GM18508 (cell line): Measurements from ENCODE around the gene ARHGAP24.

Experiments
- ATAC-seq: cut with Tn5 transposase; IDR thresholded peaks from one replicate; pipeline ENCODE4 v1.9.1; 2021; ENCODE audit warnings: moderate number of reproducible peaks; ENCODE audit not compliant: insufficient read depth, unreplicated experiment

The ARHGAP24 gene

DNA sequence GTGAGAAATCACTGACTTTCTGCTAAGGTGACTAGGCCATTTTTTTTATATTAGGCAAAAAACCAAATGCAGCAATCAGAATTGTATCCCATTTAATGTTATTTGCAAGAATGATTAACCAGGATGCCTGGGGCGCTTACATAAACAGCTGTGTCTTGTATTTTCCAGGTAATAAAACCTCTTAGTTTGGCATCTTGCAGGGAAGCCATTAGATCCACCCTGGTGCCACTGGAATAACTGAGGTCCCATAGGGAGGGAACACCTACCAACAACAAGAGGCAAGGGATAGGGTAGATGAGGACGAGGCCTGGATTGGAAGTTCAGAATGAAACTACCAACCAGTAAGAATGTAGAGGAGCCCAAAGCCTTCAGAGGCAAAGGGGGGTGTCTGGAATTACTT, 288.3 kb downstream of the ARHGAP24 start:
- no peak for ATAC-seq

DNA sequence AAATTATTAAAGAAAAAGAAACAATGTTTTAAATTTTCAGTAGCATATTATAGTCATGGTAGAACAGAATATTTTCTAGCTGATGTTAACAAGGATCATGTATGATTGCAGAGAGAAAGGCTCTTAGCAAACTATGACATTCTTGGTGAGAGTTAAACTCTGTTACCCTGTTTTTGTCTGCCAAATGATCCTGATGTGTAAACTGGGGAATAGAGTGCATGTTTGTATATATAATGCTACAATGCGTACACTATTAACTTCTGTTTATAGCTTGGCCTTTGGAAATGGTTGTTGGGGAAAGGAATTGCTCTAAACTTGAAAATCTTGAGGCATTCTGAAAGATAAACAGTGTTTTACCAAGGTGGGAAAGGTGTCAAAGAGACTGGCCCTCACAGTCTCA, 292.7 kb downstream of the ARHGAP24 start:
- ATAC-seq: no peak

DNA sequence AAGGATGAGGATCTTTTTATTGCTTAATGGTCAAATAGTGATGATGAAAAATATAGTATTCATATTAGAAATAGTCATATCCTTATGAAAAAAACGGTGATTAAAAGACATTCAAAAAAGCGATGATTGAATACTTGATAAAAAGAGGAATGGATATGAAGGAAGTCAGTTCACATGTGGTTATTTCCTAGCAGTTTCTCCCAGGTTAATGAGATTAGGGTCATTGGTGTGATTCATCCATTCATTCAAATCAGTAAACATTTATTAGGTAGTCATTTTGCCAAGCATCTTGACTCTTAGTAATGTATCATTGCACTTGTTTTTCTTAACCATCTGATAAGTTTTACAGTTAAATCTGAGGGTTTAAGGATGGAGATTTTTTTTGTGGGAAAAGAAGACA, 294.1 kb downstream of the ARHGAP24 start:
- ATAC-seq: no peak

DNA sequence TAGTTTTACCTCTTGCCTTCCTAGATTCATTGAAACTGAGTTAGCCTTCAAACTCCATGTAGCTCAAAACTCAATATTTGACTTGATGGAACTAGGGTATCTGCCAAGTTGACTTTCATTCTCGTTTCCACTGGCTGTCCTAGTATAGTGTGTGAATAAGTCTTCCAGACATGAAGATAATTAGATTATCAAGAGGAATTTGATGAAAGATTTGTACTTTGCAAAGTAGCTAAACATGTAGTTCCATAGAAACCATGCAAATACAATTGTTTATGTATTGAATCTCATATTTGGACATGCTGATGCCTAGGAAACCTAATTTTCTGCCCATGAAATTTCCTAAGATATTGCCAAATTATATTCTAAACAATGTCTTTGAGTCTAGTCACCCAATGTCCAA, 297.5 kb downstream of the ARHGAP24 start:
- ATAC-seq: no peak

DNA sequence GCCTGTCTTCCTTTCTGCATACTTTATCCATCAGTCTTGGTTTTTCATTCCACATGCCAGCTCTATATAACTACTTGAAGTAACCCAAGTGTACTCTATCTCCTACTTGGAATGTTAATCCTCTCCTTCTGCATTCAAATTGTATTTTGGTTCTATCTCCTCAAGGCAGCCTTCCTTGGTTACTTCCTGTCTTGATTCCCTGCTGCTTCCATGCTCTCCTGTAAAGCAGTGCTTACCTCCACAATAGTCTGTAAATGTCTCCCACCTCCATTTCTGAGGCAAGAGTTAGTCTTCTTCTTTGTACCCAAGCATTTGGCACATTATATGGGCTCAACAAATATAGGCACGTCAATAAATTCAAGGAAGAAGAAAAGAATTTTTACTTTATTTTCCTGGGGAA, 298.4 kb downstream of the ARHGAP24 start:
- no peak for ATAC-seq

DNA sequence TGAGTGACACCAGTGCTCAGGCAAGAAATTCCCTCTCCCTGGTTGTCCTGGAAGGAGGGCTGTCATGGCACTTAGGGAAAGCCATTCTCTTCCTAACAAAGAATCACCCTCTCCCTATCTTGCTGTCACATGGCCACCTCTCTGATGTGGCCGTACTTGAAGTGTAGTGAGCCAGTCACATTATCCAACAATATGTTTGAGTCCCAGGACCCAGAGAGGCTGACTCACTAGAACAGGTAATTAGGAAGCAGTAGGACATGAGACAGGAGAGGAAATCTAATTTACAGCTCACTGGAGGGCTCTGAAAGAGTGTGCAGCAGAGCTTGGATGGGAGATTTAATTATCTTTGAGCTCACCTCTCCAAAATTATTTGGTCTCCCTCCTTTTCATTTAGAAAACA, 299.1 kb downstream of the ARHGAP24 start:
- no peak for ATAC-seq

DNA sequence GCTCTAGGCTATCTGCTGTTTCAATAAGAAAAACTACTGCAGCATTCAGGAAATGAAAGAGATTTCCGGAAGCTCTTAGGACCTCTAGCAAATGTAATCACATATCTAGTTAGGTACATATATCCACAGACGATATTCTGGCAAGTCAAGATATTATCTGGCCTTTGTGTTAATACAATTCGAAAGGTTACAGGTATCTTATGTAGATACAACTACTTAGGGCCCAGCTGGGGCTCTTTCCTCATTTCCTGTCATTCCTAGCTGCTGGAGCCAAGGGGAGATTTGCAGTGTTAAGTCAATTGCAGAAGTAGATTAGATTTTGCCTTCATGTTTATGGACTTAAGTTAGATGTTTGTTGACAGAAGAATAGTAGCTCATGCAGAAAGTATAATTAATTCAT, 299.5 kb downstream of the ARHGAP24 start:
- ATAC-seq: no peak

DNA sequence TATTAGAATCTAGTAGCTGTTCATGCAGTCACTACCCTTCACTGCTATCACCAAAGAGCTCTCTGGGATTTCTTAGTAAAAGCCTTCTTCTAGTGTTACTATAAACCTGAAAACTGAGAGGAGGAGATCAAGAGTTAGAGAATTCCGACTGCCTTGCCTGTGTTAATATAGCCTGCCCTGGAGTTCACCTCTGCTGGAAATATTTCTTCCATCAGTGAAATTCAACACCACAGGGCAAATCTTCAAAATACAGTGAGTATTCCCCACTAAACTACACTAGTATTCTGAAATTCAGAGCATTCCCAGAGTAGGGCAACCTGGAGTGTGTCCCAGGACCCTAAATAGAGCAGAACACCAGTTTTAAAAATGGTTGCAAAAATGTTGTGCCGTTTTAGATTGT, 301.1 kb downstream of the ARHGAP24 start:
- no peak for ATAC-seq

DNA sequence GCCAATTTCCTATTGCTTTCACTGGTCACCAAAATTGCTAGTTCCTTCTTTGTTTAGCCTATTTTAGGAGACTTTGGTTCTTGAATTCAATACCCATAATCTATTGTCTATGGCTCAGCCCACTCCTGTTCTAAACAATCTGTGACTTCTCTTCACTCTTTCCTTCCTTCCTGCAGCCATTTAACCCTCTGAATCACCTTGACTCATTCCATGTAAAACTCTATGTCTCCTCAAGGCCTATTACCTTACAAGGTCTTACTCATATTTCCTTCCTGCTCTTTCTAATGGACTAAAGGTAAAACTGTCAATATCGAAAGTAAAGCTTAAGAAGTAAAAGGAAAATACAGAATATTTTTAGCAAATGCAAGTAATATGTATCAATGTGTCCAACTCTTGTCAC, 301.6 kb downstream of the ARHGAP24 start:
- ATAC-seq: peak; percentile 30

DNA sequence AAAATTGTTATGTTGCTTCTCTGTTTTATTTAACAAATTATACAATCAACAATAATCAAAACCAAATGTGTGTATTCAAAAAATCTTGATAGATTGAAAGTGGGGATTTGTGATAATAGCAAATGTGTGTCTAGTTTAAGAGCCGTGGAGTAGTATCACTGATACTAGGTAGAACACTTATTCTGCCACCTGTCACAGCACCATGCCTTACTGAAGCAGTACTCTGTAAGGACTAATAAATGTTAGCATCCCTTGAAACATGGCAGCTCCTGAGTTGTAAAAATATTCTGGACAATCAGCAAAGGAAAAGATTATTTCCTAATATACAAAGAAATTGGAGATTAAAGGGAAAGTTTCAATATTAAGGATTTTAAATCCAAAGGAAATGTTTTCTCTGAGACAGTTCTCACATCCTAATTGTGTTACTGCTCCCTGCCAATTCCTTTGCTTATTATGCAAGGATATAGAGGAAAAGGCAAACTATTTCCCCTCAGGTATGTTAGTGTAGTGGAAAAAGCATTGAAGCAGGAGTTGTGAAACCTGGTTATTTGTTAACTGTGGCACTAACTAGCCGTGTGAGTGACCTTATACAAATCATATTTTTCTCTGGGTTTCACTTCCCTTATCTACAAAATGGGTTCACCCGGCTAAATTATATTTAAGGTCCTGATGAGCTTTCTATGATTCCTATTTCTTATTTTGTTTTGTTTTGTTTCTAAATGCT, 303.1 kb downstream of the ARHGAP24 start:
- ATAC-seq: peak; percentile 58

DNA sequence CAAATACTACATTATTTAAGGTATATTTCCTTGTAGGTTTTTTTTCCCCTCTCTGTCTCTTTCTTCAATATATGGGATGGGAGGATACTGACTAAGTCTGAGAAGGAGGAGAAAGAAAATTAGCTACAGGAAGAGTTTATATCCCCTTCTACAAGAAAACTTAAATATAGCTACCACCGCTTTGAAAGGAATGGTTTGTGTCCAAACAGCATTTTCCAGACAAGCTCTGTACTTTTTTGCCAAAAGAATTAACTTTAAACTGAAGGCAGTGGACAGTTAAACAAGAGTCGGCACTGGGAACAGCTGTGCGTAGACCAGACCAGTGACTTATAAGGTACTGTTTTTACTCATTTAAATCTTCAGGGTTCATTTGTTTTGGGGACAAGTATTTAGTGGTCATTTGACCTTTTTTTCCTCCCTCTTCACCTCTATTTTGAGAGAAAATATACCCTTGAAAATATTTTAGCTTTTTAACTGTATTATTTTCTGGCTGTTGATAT, 303.7 kb downstream of the ARHGAP24 start:
- ATAC-seq: peak; percentile 76

DNA sequence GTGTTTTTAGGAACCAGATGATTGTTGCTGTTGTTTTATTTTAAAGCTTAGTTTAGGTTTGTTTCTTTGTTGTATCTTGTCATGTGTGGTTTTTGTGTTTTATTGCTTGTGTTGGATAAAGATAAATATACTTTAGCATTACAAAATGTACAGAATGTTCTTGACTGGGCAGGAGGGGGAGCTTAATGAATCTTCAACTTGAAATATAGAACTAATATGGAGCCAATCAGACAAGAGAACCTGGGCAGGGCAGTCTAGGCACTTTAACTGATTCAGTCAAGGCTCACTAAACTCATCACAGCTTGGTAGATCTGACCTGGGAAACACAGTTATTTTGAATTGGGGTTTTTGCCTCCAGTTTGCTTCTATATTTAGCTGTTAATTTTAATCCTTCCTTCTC, 304.2 kb downstream of the ARHGAP24 start:
- ATAC-seq: peak; percentile 10

DNA sequence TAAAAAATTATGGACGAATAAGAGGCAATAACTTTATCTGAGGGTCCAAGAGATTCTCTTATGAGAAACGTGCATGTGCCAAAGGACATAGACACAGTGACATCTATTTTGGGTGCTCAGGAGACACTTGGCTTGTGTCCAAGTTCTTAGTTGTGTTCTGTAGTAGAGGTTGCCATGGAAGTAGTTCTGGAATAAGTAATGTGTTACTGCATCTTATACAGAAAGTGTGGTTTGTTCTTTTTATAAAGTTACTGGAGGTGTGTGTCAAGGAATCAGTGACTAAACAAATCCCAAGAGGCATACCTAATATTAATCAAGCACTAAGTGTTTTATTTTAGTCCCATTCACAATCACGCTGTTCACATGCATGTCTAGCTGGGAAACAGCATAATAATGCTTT, 305.7 kb downstream of the ARHGAP24 start:
- ATAC-seq: peak; percentile 14

DNA sequence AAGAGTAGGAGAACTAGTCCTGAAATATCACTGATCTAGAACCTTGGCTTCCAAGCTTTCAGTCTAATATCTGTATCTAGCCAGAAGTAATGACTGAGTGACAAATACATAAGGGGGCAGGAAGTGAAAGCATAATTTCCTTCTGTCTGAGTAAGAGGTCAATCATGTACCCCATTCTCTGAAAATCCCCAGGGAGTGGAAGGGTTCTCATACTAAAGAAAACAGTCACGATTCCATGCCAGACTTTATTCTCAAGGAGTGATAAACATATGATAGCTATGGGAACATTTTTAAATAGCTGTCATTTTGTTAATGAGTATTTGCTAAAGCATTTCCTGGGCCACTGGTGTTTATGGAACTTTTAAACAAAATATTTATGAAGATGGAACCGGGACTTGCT, 308.5 kb downstream of the ARHGAP24 start:
- peak; percentile 23 for ATAC-seq

DNA sequence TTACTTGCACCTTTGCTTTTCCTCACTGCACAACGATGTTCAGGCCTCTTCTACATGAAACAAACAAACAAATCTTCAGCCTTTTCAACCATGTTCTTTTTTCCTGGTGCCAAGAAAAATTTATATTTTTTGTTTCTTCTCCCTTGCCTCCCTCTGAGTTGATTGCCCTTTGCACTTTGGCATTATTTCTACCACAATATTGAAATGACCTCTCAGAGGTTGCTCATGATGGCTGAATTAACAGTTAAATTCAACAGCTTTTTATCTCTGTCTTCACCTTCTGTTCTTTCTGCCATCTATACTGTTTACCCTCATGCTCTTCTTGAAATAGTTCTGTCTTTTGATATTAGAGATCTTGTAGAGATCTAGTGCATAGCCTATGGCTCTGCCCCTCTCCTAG, 308.9 kb downstream of the ARHGAP24 start:
- no peak for ATAC-seq

DNA sequence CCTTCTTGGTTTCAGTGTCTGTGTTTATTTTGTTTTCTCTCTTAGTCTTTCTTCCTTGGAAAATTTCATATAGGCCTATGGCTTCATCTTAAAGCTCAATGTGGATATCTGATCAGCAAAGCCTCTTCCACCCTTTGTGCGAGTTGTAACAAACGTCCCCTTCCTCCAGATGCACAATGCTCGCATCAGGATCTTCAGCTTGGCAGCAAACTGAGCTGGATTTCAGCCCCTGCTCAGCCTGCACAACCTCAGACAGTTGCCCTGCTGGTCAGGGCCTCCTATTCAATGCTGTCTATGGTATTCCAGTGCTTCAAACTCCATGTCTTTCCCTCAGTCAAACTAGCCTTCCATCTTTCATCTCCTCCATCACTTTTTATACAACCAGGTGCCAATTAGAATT, 309.4 kb downstream of the ARHGAP24 start:
- no peak for ATAC-seq

DNA sequence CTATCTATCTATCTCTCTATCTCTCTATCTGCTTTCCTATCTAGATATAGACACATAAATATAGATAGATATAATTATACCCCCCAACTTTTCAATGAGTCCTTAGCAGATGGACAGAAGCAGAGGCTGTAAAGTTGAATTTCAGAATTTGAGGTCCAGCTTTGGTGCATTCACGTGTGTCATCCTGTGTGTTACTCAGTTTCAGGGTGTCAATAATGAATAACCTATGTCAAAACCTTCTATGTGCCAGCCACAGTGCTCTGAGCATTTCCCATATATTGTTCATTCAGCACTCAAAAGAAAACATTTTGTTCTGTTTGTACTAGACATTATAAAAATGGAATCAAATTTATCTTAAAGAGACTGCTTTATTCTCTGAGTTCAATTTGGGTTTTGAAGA, 310.0 kb downstream of the ARHGAP24 start:
- ATAC-seq: peak; percentile 56

DNA sequence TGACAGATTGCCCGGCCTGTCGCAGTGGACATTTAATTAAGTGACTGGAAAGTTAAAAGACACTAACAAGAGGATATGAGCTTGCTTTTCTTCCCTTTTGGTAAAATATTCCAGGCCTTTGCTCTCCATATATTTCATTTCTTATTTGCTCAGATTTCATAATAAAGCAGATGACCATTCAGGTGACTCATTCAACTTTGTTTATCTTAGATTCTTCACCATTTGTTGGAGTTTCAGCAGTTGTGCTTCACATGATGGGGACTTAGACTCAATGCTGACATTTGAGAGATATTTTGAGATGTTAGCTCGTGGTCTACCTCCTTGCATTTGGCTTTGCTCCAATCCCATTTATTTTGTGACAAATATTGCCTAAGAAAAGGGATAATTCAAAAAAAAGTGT, 312.2 kb downstream of the ARHGAP24 start:
- no peak for ATAC-seq

DNA sequence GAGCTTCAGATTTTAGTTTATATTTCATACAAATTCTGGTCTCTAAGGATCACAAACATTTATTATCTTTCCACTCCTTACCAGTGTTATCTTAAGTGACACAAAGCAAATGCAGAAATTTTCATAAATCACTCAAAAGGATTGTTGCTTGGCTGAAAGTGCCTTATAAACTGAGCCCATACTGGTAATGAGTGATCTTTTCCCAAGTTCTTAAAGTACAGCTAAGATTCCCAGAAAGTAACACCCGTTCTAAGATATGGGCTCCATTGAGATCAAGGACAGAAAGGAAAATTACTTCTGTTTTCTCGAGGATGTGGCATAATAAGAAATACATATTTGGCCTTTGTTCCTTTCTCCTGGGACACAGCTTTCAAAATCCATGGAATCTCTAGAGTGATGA, 313.7 kb downstream of the ARHGAP24 start:
- ATAC-seq: no peak

DNA sequence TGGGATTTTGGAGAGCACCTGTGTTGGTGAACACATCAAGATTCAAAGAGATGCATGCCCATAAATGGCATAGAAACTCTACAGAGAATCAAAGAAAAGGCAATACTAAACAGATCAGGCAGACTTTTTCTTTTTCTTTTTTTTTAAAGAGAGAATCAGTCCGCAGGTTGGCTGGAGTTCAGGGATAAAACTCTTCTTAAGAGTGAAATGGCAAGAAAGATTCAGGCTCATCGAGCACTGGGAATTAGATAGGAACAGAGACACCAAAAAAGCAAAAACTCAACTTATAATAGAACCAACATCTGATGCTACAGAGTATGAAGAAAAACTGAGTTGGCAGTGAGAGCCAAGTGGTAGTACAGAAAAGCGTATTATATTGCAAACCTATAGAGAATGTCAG, 314.3 kb downstream of the ARHGAP24 start:
- ATAC-seq: no peak

DNA sequence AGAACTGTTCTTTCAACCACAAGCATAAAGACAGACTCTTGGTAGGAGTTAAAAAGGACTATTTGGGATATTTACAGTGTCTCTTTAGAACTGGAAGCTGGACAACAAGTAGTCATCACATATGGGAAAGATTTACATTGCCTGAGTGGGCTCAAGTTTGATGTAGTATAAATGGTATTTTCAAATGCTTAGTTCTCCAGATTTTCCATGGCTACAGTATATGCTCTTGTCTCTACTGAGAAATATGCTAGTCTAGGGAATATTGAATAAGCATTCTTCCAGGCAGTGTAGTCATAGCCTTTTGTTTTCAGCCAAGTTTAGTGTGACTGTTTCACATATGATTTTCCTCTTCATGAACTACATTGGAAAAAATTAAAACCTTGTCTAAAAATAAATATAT, 315.6 kb downstream of the ARHGAP24 start:
- no peak for ATAC-seq

DNA sequence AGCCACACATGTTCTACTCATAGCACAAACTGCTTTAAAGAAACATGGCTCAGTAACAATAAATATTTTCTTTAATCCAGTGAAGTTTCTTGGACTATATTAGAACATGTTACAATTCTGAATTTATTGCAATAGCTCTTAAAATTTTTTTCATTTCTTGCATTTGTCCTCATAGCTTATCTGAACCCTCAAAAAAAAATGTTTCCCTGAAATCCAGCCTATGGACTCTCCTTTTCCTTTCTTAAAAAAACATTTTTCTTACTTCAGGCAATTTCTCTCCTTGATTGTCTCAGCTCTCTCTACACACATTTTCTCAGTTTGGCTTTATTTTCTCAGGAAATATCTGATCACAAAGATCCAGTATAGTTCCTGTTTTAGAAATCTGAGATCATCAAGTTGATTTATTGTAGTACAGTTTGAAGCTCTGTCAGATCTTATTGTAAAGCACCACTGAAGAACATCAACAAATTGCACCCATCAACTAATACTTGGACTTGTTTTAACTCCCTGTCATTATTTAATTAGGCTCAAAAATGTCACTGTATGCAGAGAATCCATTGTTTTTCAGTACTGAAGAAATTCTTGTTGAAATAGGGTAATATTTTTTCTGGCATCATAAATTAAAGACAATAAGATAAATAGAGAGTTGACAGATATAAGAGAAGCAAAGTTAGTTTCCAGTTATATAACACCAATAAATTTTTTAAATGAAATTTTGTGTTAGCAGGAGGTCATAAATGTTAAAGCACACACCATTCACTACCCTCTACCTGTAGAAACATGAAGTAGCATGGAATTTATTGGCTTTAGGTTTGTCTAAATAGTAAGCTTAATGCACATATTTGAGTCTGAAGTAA, 317.7 kb downstream of the ARHGAP24 start:
- ATAC-seq: no peak
